OCI-LY1 (cell line): ENCODE results near the gene QRFP.

ENCODE experiments used
- H2AFZ ChIP-seq: fragments of 200-600 bp; sonication (generic), shearing (Covaris generic); 2 replicates; pipeline ENCODE4 v1.6.0; 2014; ENCODE audit warnings: antibody characterized with exemption, mild to moderate bottlenecking, low read length
- H3F3A ChIP-seq: fragments of 200-600 bp; sonication (generic), shearing (Covaris generic); 2 replicates; pipeline ENCODE4 v1.6.0; 2014; ENCODE audit warnings: mild to moderate bottlenecking, antibody characterized with exemption, low read length, moderate library complexity; ENCODE audit not compliant: insufficient read depth
- H3K27ac ChIP-seq: fragments of 200-600 bp; sonication (generic); 2 replicates; pipeline ENCODE4 v1.5.1; 2014; ENCODE audit warnings: low read length, mixed run types, mild to moderate bottlenecking, low read depth; ENCODE audit not compliant: poor library complexity, severe bottlenecking
- H3K27me3 ChIP-seq: fragments of 200-600 bp; sonication (generic); 2 replicates; pipeline ENCODE4 v1.6.0; 2014; ENCODE audit warnings: antibody characterized with exemption, mild to moderate bottlenecking, low read length, moderate library complexity; ENCODE audit not compliant: insufficient read depth
- H3K36me3 ChIP-seq: fragments of 200-600 bp; sonication (generic); 2 replicates; pipeline ENCODE4 v1.6.1; 2014; ENCODE audit warnings: mild to moderate bottlenecking, antibody characterized with exemption, low read length, moderate library complexity, mixed read lengths; ENCODE audit not compliant: insufficient read depth
- H3K4me1 ChIP-seq: fragments of 200-600 bp; sonication (generic); 2 replicates; pipeline ENCODE4 v1.5.1; 2014; ENCODE audit warnings: mild to moderate bottlenecking, low read length, moderate library complexity; ENCODE audit not compliant: insufficient read depth, severe bottlenecking
- H3K4me2 ChIP-seq: fragments of 200-600 bp; sonication (generic), shearing (Covaris generic); 2 replicates; pipeline ENCODE4 v1.6.1; 2014; ENCODE audit warnings: low read length
- H3K4me3 ChIP-seq: fragments of 200-600 bp; sonication (generic); 2 replicates; pipeline ENCODE4 v1.5.1; 2014; ENCODE audit warnings: low read length, low read depth, mild to moderate bottlenecking, mixed read lengths; ENCODE audit not compliant: poor library complexity, severe bottlenecking
- H3K79me2 ChIP-seq: fragments of 200-600 bp; shearing (Covaris generic); 2 replicates; pipeline ENCODE4 v1.6.1; 2016; ENCODE audit warnings: mixed run types, low read length, mixed read lengths; ENCODE audit not compliant: insufficient read depth
- H3K9ac ChIP-seq: fragments of 200-600 bp; sonication (generic), shearing (Covaris generic); 2 replicates; pipeline ENCODE4 v1.6.1; 2014; ENCODE audit warnings: mild to moderate bottlenecking, low read length, mixed read lengths
- H3K9me2 ChIP-seq: fragments of 200-600 bp; sonication (generic), shearing (Covaris generic); 2 replicates; pipeline ENCODE4 v1.6.1; 2014; ENCODE audit warnings: low read depth, mild to moderate bottlenecking, low read length, mixed read lengths
- H3K9me3 ChIP-seq: fragments of 200-600 bp; shearing (Covaris generic); 2 replicates; pipeline ENCODE4 v1.6.1; 2014; ENCODE audit warnings: low read length, mixed read lengths
- H4K20me1 ChIP-seq: fragments of 200-600 bp; sonication (generic), shearing (Covaris generic); 2 replicates; pipeline ENCODE4 v1.6.0; 2016; ENCODE audit warnings: mild to moderate bottlenecking, low read length; ENCODE audit not compliant: insufficient read depth
- EZH2 ChIP-seq: fragments of 200-600 bp; sonication (generic), shearing (Covaris generic); IDR thresholded peaks from 2 replicates; pipeline ENCODE4 v1.8.0; 2017; ENCODE audit warnings: borderline replicate concordance, mixed run types, mild to moderate bottlenecking, antibody characterized with exemption, low read length, moderate library complexity, mixed read lengths
- TF ChIP-seq, protein P1 (sequence below): fragments of 200-600 bp; sonication (generic), shearing (Covaris generic); IDR thresholded peaks from 2 replicates; pipeline ENCODE4 v1.5.1; 2017; ENCODE audit warnings: mild to moderate bottlenecking, antibody characterized with exemption, low read length, moderate library complexity, mixed read lengths

Gene QRFP

DNA sequence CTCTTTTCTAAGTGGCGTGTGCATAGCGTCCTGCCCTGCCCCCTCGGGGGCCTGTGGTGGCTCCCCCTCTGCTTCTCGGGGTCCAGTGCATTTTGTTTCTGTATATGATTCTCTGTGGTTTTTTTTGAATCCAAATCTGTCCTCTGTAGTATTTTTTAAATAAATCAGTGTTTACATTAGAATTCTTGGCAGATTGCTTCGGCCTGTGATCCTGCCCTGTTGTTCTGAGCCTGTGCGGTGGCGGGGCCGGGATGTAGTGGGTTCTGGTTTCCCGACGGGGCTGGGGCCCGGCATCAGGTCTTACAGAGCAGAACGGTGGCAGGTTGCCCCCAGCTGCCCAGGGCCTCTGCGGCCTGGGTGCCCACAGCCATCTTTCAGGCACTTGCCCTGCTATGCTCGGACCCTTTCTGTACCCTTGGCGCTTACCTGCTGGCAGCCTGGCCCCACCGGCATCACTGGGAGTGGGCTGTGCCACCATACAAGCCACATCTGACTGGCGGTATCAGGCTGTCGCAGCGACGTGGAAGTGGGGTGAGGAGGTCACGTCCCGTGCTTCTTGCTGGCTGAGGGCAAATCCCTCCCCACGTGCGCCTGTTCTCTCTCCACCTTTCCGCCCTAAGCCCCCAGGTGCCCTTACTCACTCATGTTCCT, 9.0 kb downstream of the QRFP start:
- Histone ChIP-seq H3K9ac (no peak overlapping the region), H3K4me3 (no peak overlapping the region), H3K9me2 (no peaks in the 10 kb centered on the region), H2AFZ (no peak overlapping the region), H3K9me3 (no peaks in the 10 kb centered on the region), H3K79me2 (no peaks in the 10 kb centered on the region), H4K20me1 (no peaks in the 10 kb centered on the region), H3K27me3 (no peaks in the 10 kb centered on the region), H3K4me1 (no peaks in the 10 kb centered on the region), H3K36me3 (no peaks in the 10 kb centered on the region), H3F3A (no peaks in the 10 kb centered on the region), H3K4me2 (no peak overlapping the region), H3K27ac (no peak overlapping the region)
- TF ChIP-seq, protein P1, sequence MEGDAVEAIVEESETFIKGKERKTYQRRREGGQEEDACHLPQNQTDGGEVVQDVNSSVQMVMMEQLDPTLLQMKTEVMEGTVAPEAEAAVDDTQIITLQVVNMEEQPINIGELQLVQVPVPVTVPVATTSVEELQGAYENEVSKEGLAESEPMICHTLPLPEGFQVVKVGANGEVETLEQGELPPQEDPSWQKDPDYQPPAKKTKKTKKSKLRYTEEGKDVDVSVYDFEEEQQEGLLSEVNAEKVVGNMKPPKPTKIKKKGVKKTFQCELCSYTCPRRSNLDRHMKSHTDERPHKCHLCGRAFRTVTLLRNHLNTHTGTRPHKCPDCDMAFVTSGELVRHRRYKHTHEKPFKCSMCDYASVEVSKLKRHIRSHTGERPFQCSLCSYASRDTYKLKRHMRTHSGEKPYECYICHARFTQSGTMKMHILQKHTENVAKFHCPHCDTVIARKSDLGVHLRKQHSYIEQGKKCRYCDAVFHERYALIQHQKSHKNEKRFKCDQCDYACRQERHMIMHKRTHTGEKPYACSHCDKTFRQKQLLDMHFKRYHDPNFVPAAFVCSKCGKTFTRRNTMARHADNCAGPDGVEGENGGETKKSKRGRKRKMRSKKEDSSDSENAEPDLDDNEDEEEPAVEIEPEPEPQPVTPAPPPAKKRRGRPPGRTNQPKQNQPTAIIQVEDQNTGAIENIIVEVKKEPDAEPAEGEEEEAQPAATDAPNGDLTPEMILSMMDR: no peak
- TF ChIP-seq EZH2: no peak

DNA sequence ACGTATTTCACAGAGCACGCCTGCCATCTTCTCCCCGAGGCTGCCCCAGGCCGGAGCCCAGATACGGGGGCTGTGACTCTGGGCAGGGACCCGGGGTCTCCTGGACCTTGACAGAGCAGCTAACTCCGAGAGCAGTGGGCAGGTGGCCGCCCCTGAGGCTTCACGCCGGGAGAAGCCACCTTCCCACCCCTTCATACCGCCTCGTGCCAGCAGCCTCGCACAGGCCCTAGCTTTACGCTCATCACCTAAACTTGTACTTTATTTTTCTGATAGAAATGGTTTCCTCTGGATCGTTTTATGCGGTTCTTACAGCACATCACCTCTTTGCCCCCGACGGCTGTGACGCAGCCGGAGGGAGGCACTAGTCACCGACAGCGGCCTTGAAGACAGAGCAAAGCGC, 9.6 kb downstream of the QRFP start:
- Histone ChIP-seq H4K20me1 (no peaks in the 10 kb centered on the region), H3K9me2 (no peaks in the 10 kb centered on the region), H3K4me1 (no peaks in the 10 kb centered on the region), H3K27ac (no peak overlapping the region), H3K79me2 (no peaks in the 10 kb centered on the region), H3F3A (no peaks in the 10 kb centered on the region), H3K36me3 (no peaks in the 10 kb centered on the region), H3K9ac (no peak overlapping the region), H3K9me3 (no peaks in the 10 kb centered on the region), H3K4me3 (no peak overlapping the region), H3K4me2 (no peak overlapping the region), H3K27me3 (no peaks in the 10 kb centered on the region), H2AFZ (no peak overlapping the region)
- TF ChIP-seq, protein P1: no peak
- no peak for TF ChIP-seq EZH2

DNA sequence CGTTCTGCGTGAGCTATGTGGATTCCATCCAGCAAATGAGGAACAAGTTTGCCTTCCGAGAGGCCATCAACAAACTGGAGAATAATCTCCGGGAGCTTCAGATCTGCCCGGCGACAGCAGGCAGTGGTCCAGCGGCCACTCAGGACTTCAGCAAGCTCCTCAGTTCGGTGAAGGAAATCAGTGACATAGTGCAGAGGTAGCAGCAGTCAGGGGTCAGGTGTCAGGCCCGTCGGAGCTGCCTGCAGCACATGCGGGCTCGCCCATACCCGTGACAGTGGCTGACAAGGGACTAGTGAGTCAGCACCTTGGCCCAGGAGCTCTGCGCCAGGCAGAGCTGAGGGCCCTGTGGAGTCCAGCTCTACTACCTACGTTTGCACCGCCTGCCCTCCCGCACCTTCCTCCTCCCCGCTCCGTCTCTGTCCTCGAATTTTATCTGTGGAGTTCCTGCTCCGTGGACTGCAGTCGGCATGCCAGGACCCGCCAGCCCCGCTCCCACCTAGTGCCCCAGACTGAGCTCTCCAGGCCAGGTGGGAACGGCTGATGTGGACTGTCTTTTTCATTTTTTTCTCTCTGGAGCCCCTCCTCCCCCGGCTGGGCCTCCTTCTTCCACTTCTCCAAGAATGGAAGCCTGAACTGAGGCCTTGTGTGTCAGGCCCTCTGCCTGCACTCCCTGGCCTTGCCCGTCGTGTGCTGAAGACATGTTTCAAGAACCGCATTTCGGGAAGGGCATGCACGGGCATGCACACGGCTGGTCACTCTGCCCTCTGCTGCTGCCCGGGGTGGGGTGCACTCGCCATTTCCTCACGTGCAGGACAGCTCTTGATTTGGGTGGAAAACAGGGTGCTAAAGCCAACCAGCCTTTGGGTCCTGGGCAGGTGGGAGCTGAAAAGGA, 10.9 kb downstream of the QRFP start:
- TF ChIP-seq EZH2: no peak
- TF ChIP-seq, protein P1: no peak

More for the DNA sequence above, 10.9 kb downstream of the QRFP start:
- Histone ChIP-seq H3K27ac (no peak overlapping the region), H3K4me2 (no peak overlapping the region), H3K4me1 (no peaks in the 10 kb centered on the region), H3K9me3 (no peaks in the 10 kb centered on the region), H2AFZ (no peak overlapping the region), H3K79me2 (no peaks in the 10 kb centered on the region), H3F3A (no peaks in the 10 kb centered on the region), H3K9ac (no peak overlapping the region), H3K27me3 (no peaks in the 10 kb centered on the region), H3K9me2 (no peaks in the 10 kb centered on the region), H4K20me1 (no peaks in the 10 kb centered on the region), H3K4me3 (no peak overlapping the region), H3K36me3 (peaks cover 6% of the 10 kb centered on the region; the same call in 1 of the 2 replicates)
